Measurements from ENCODE around the gene MLEC. TPM values are rescaled to one million over a fixed set of nuclear protein-coding genes. Genes with fewer than 3 reads are reported as not detected.
"Not testable (repeated sequence)": the region's sequence is repeated elsewhere in the genome, so short reads cannot be mapped to it uniquely, and the experiment has no call there.

MLEC gene
- total RNA-seq, 4 donors from 2014 or later: 20.7 to 48.9 (median 34.3) TPM

- H3K36me3 ChIP-seq: peaks cover 4 to 71% (median 10%) of the 10 kb centered on the region in 3 donors
Measured at GRCh38 chr12:120725151-120725658, 38.3 kb downstream of the MLEC start.

GRCh38 chr12:120725659-120726509 is 38.9 kb downstream of the MLEC start, which contains the start of gene ACADS:
ACADS (plus strand) TSS chr12:120725826; CDS start chr12:120725886, 60 bp downstream.
- H3K4me1 ChIP-seq: peaks cover 4 to 26% (median 10%) of the 10 kb centered on the region in 3 donors
- peaks cover 0 to 71% (median 7%) of the 10 kb centered on the region in 3 donors for H3K36me3 ChIP-seq
- peak within 1 kb of the TSS; percentile 71 to 87 (median 72) for H3K27ac ChIP-seq
- intact Hi-C loops (cut with DNase I): no loop called here
- DNase-seq: peak; percentile 30
- 2 to 8% methylated on average over 15 to 29 of the region's 66 CpGs for WGBS, 2 donors
- no peaks in the 10 kb centered on the region for H3K27me3 ChIP-seq
- H3K9me3 ChIP-seq: no peaks in the 10 kb centered on the region
- peak in 2 of 4 donors; percentile 54 to 60 for TF ChIP-seq POLR2A (IDR thresholded peaks at IDR 0.05)
- TF ChIP-seq CTCF (IDR thresholded peaks at IDR 0.05): peak in 1 of 6 experiments; percentile 9
- H3K4me3 ChIP-seq: peak within 1 kb of the TSS; percentile 46 to 75 (median 63)

More at GRCh38 chr12:120725151-120725658, 38.3 kb downstream of the MLEC start:
- Histone ChIP-seq H3K9me3 (no peaks in the 10 kb centered on the region), H3K27ac (peak overlapping the region; percentile 71 to 87 (median 72)), H3K27me3 (no peaks in the 10 kb centered on the region), H3K4me1 (peaks cover 4 to 33% (median 10%) of the 10 kb centered on the region in 3 donors), H3K4me3 (peak overlapping the region; percentile 46 to 75 (median 63))
- TF ChIP-seq CTCF (IDR thresholded peaks at IDR 0.05): no peak
- WGBS, 2 donors: 28 to 35% methylated on average over 14 of the region's 14 CpGs
- DNase-seq: no peak
- intact Hi-C loops (cut with DNase I): no loop called here

- Histone ChIP-seq H3K9me3 (no peaks in the 10 kb centered on the region), H3K27ac (peak overlapping the region in 3 of 4 donors; percentile 71 to 87 (median 71)), H3K27me3 (no peaks in the 10 kb centered on the region), H3K36me3 (peaks cover 0 to 71% (median 7%) of the 10 kb centered on the region in 3 donors), H3K4me3 (peak overlapping the region in 3 of 4 donors; percentile 53 to 75 (median 73)), H3K4me1 (peaks cover 4 to 23% (median 10%) of the 10 kb centered on the region in 3 donors)
- intact Hi-C loops (cut with DNase I): no loop called here
- DNase-seq: no peak
- 78 to 93% methylated on average over 9 of the region's 9 CpGs for whole genome bisulfite sequencing, 2 donors
- no peak for TF ChIP-seq POLR2A (IDR thresholded peaks at IDR 0.05)
- TF ChIP-seq CTCF (IDR thresholded peaks at IDR 0.05): no peak
Measured at GRCh38 chr12:120726510-120726793, 39.5 kb downstream of the MLEC start.

GRCh38 chr12:120726961-120727360 is 40.0 kb downstream of the MLEC start:
- no peak for TF ChIP-seq CTCF (IDR thresholded peaks at IDR 0.05)
- TF ChIP-seq POLR2A (IDR thresholded peaks at IDR 0.05): no peak
- Histone ChIP-seq H3K27ac (no peak overlapping the region), H3K4me3 (no peak overlapping the region), H3K9me3 (no peaks in the 10 kb centered on the region), H3K36me3 (peaks cover 0 to 66% (median 7%) of the 10 kb centered on the region in 3 donors), H3K4me1 (peaks cover 4 to 23% (median 10%) of the 10 kb centered on the region in 3 donors), H3K27me3 (no peaks in the 10 kb centered on the region)
- DNase-seq: no peak
- intact Hi-C loops (cut with DNase I): no loop called here
- WGBS, 2 donors: 93 to 100% methylated on average over 1 to 3 of the region's 9 CpGs

GRCh38 chr12:120732198-120732597 is 45.2 kb downstream of the MLEC start:
- DNase-seq; H3K9me3 ChIP-seq; H3K4me1 ChIP-seq; H3K4me3 ChIP-seq; H3K27me3 ChIP-seq; intact Hi-C loops (cut with DNase I); H3K27ac ChIP-seq: not testable (repeated sequence)
- no CpG with 5 or more reads among the region's 35 CpGs for WGBS, 2 donors
- H3K36me3 ChIP-seq: peaks cover 0 to 49% (median 7%) of the 10 kb centered on the region in 3 donors
